OCI-LY3 (cell line): ENCODE data around the gene ANKRD6.

Experiments
- H2AFZ ChIP-seq: fragments of 200-600, 300-600 bp; shearing (Covaris generic); 2 replicates; pipeline ENCODE4 v1.6.0; 2014; ENCODE audit warnings: antibody characterized with exemption, low read depth, low read length
- H3K27ac ChIP-seq: fragments of 200-600, 300-600 bp; sonication (generic); 2 replicates; pipeline ENCODE4 v1.5.1; 2014; ENCODE audit warnings: mild to moderate bottlenecking, low read length, moderate library complexity, mixed read lengths
- H3K27me3 ChIP-seq: fragments of 200-600, 300-600 bp; sonication (generic); 2 replicates; pipeline ENCODE4 v1.6.1; 2014; ENCODE audit warnings: low read depth, low read length, mixed read lengths
- H3K36me3 ChIP-seq: fragments of 200-600, 300-600 bp; sonication (generic); replicated peaks from 2 replicates; pipeline ENCODE3; 2014; ENCODE audit warnings: low read depth, low read length, mixed read lengths
- H3K4me1 ChIP-seq: fragments of 300-600, 200-600 bp; sonication (generic); 2 replicates; pipeline ENCODE4 v1.6.1; 2014; ENCODE audit warnings: low read length, mixed read lengths
- H3K4me2 ChIP-seq: fragments of 200-600, 300-600 bp; sonication (generic); 2 replicates; pipeline ENCODE4 v1.6.1; 2014; ENCODE audit warnings: low read length, mixed read lengths
- H3K4me3 ChIP-seq: fragments of 300-600, 200-600 bp; sonication (generic); 2 replicates; pipeline ENCODE4 v1.5.1; 2014; ENCODE audit warnings: antibody characterized with exemption, mild to moderate bottlenecking, low read length, moderate library complexity
- H3K79me2 ChIP-seq: fragments of 300-600, 200-600 bp; shearing (Covaris generic); 2 replicates; pipeline ENCODE4 v1.6.1; 2014; ENCODE audit warnings: mild to moderate bottlenecking, low read length, mixed read lengths
- H3K9ac ChIP-seq: fragments of 300-600, 200-600 bp; shearing (Covaris generic); 2 replicates; pipeline ENCODE4 v1.6.0; 2014; ENCODE audit warnings: mild to moderate bottlenecking, low read length, moderate library complexity
- H3K9me3 ChIP-seq: fragments of 200-600, 300-600 bp; shearing (Covaris generic); 2 replicates; pipeline ENCODE4 v1.6.1; 2014; ENCODE audit warnings: low read length, mixed read lengths; ENCODE audit not compliant: insufficient read depth
- H4K20me1 ChIP-seq: fragments of 200-600, 300-600 bp; sonication (generic); 2 replicates; pipeline ENCODE4 v1.6.1; 2016; ENCODE audit warnings: low read length, mixed read lengths; ENCODE audit not compliant: insufficient read depth
- EZH2phosphoT487 ChIP-seq: fragments of 200-600 bp; shearing (Covaris generic); IDR thresholded peaks from 2 replicates; pipeline ENCODE4 v1.6.1; 2018; ENCODE audit warnings: antibody characterized with exemption, mixed run types, low read depth
- TF ChIP-seq, protein P1 (sequence below): fragments of 200-600, 300-600 bp; sonication (generic); IDR thresholded peaks from 2 replicates; pipeline ENCODE4 v1.5.1; 2014; ENCODE audit warnings: antibody characterized with exemption, low read length, low read depth

ANKRD6 gene

DNA sequence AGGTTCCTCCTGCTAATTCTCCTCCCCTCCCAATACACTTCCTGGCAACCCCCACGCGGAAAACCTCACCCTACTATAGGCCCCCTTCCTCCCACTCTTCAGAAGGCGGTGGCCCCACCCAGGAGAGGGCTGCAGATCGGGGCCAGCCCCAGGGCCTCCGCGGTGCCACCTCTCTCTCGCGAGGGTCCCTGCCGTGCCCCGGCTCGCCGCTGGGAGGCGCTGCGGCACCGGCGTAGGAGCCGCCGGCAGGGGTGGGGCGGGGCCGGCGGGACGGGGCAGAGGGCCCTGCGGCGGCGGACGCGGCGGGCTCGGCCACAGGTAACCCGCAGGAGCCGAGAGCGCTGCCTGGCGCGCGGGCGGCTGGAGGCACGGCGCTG lies at the start of gene ANKRD6:
Gene ANKRD6 (plus strand): TSS at position 278 of the 377 bp plus-strand sequence. CDS start 133,825 bp downstream, outside the sequence.
- TF ChIP-seq, protein P1, sequence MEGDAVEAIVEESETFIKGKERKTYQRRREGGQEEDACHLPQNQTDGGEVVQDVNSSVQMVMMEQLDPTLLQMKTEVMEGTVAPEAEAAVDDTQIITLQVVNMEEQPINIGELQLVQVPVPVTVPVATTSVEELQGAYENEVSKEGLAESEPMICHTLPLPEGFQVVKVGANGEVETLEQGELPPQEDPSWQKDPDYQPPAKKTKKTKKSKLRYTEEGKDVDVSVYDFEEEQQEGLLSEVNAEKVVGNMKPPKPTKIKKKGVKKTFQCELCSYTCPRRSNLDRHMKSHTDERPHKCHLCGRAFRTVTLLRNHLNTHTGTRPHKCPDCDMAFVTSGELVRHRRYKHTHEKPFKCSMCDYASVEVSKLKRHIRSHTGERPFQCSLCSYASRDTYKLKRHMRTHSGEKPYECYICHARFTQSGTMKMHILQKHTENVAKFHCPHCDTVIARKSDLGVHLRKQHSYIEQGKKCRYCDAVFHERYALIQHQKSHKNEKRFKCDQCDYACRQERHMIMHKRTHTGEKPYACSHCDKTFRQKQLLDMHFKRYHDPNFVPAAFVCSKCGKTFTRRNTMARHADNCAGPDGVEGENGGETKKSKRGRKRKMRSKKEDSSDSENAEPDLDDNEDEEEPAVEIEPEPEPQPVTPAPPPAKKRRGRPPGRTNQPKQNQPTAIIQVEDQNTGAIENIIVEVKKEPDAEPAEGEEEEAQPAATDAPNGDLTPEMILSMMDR, result peak; percentile 60
- no peak for TF ChIP-seq EZH2phosphoT487
- Histone ChIP-seq H4K20me1 (no peaks in the 10 kb centered on the region), H3K9me3 (no peaks in the 10 kb centered on the region), H3K9ac (peak within 1 kb of the TSS; percentile 32; the same call in 1 of the 2 replicates), H3K27me3 (peaks cover 6% of the 10 kb centered on the region), H3K4me1 (peaks cover 4% of the 10 kb centered on the region; the same call in 1 of the 2 replicates), H2AFZ (peak within 1 kb of the TSS; percentile 89; the same call in 1 of the 2 replicates), H3K4me3 (peak within 1 kb of the TSS; percentile 80), H3K36me3 (no peaks in the 10 kb centered on the region), H3K4me2 (peak within 1 kb of the TSS; percentile 90), H3K79me2 (no peaks in the 10 kb centered on the region), H3K27ac (no peak within 1 kb of the TSS)

DNA sequence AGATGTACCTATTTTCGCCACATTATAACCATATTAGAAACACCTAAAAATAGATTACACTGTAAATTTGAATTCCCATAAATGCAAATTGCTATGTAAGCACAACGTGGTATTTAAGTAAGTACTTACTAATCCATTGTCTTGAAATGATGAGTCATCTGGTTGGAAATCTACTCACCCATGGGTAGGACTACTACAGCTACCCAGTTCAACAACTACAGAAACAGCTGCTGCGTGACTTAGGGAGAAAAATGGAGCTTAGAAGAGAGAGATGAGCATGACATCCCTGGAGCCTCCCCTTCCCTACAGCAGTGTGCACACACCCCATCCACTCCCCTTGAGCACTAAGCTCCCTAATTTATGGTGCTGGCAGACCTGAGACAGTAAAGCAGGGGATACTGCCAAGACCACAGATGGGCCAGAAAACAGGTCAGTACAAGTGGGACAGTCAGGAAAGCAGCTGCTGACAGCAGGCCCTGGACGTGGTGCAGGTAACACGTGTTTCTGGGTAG lies 47.7 kb upstream of the ANKRD6 start:
- TF ChIP-seq, protein P1, result no peak
- TF ChIP-seq EZH2phosphoT487, result no peak
- peaks cover 53% of the 10 kb centered on the region for H3K27me3 ChIP-seq
- H3K36me3 ChIP-seq, result no peaks in the 10 kb centered on the region
- H3K9ac ChIP-seq, result no peak overlapping the region
- no peak overlapping the region for H3K4me3 ChIP-seq
- no peak overlapping the region for H3K27ac ChIP-seq
- H3K9me3 ChIP-seq, result no peaks in the 10 kb centered on the region
- no peak overlapping the region for H3K4me2 ChIP-seq
- H4K20me1 ChIP-seq, result peaks cover 36% of the 10 kb centered on the region; the same call in 1 of the 2 replicates
- H2AFZ ChIP-seq, result no peak overlapping the region
- H3K4me1 ChIP-seq, result peaks cover 19% of the 10 kb centered on the region
- H3K79me2 ChIP-seq, result no peaks in the 10 kb centered on the region

DNA sequence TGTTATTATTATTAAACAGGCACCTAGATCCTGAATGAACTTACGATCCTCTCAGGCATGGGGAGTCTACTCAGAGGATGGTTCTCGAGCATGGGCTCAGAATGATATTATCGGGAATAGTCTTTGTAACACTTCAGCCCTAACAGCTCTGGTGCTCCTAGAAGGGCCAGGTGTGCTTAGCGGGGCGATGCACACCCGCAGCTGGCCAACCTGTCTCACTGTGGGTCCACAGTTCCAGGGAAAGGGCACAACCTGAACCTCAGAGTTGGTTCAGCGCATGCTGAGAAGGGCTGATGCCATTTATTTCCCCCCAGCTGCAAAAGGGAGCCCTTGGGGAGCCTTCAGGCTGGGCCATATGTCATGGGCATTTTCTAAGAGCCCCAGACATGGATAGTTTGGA lies 47.1 kb upstream of the ANKRD6 start:
- Histone ChIP-seq H4K20me1 (peaks cover 36% of the 10 kb centered on the region; the same call in 1 of the 2 replicates), H3K79me2 (no peaks in the 10 kb centered on the region), H3K9ac (no peak overlapping the region), H3K4me3 (no peak overlapping the region), H3K4me1 (peaks cover 19% of the 10 kb centered on the region), H3K4me2 (no peak overlapping the region), H3K36me3 (no peaks in the 10 kb centered on the region), H2AFZ (no peak overlapping the region), H3K9me3 (no peaks in the 10 kb centered on the region), H3K27me3 (peaks cover 55% of the 10 kb centered on the region), H3K27ac (no peak overlapping the region)
- TF ChIP-seq, protein P1, result no peak
- no peak for TF ChIP-seq EZH2phosphoT487

DNA sequence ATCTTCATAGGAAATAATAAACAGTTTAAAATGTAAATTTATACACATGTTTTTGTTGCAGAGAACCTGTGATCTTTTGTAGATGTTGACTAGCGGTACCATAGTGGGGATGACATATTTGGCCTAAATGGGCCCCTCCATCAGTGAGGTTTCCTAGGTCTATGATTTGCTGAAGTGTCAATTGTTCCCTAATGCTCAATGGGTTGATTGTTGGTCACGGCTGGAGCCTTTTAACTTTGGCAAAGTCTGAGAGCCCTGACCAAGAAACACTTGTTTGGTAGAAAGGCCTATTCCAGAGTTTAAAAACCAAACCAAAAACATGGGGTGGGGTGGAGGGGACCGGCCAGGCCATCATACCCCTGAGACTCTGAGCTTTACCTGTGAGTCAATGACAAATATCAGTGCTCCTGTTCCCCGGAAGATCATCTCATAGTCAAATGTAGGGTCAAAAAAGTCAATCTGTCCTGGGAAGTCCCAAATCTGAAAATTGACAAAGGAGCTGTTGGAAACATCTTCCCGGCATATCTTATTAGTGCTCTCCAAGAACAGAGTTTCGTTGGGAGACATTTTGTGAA lies 45.9 kb upstream of the ANKRD6 start:
- Histone ChIP-seq H3K4me3 (peak overlapping the region; percentile 26), H3K27ac (no peak overlapping the region), H3K36me3 (no peaks in the 10 kb centered on the region), H2AFZ (no peak overlapping the region), H3K9ac (no peak overlapping the region), H4K20me1 (peaks cover 36% of the 10 kb centered on the region; the same call in 1 of the 2 replicates), H3K4me2 (peak overlapping the region; percentile 55), H3K27me3 (peaks cover 53% of the 10 kb centered on the region), H3K4me1 (peaks cover 19% of the 10 kb centered on the region), H3K79me2 (no peaks in the 10 kb centered on the region), H3K9me3 (no peaks in the 10 kb centered on the region)
- TF ChIP-seq, protein P1, result no peak
- TF ChIP-seq EZH2phosphoT487, result no peak
